Psoas muscle (tissue), 8 donors: ENCODE results near the gene TUFT1. TPM values are rescaled to one million over a fixed set of nuclear protein-coding genes. Genes with fewer than 3 reads are reported as not detected.

Experiments used
- ATAC-seq, 4 donors: fragments of 200-7000 bp; cut with Tn5 transposase; one replicate each; pipeline ENCODE4 v1.9.1; 2020; ENCODE audit warnings: moderate library complexity in 3 of 4, mild to moderate bottlenecking in 2 of 4
- DNase-seq, 2 donors: peaks; one replicate each; pipeline ENCODE4 v3.0.0-alpha.2; 2020
- H3K27ac ChIP-seq: fragments of 200-600 bp; one replicate; pipeline ENCODE4 v1.8.0; 2022
- H3K27me3 ChIP-seq, 3 donors: fragments of 200-600 bp in 1 of 3; one replicate each; pipeline versions ENCODE4 v1.6.1 to v1.8.0; 2013 to 2022; ENCODE audit warnings: low read length in 2 of 3, mild to moderate bottlenecking in 2 of 3, moderate library complexity in 1 of 3; ENCODE audit not compliant: insufficient read depth in 3 of 3
- H3K36me3 ChIP-seq, 2 donors: fragments of 200-600 bp in 1 of 2; one replicate each; pipeline versions ENCODE4 v1.6.1 to v1.8.0; 2013 to 2022; ENCODE audit warnings: low read depth in 1 of 2, mild to moderate bottlenecking in 1 of 2, moderate library complexity in 1 of 2; ENCODE audit not compliant: insufficient read depth in 1 of 2
- H3K4me1 ChIP-seq: fragments of 200-600 bp; one replicate; pipeline ENCODE4 v1.8.0; 2022
- H3K4me3 ChIP-seq: fragments of 200-600 bp; one replicate; pipeline ENCODE4 v1.8.0; 2022; ENCODE audit warnings: mild to moderate bottlenecking
- H3K9me3 ChIP-seq: fragments of 200-600 bp; one replicate; pipeline ENCODE4 v1.8.0; 2022
- CTCF ChIP-seq: fragments of 200-600 bp; IDR thresholded peaks from one replicate; pipeline ENCODE4 v1.8.0; 2022; ENCODE audit warnings: antibody characterized with exemption
- WGBS, 3 donors: extraction: QIAGEN DNeasy Blood & Tissue Kit; methylation state at CpG; one replicate each; pipeline versions ENCODE4 v1.1.6 to v1.1.7; 2013; 5-methylcytosine and 5-hydroxymethylcytosine counted together
- intact Hi-C, 2 donors: fragments of 100-400 bp; cut with DNase I; formaldehyde crosslinking; loops; one replicate each; pipeline versions ENCODE4 v1.11.0 to v1.14.2; 2022
- polyA plus RNA-seq, 3 donors: library from polyadenylated mRNA; stranded (reverse); fragments of 200-250 nt; gene quantifications; one replicate each; pipeline ENCODE4 v1.2.3, GENCODE V29; 2013
- total RNA-seq, 4 donors: library from RNA; stranded (reverse); fragmentation: NEBNext Ultra II Directional in 2 of 4; extraction: Animal tissue kit (Norgen Biotek cat#: 25700) in 2 of 4; gene quantifications; one replicate each; pipeline versions ENCODE4 v1.2.1 to v1.2.4, GENCODE V29; 2021 to 2023
- donor health status: healthy with polysubstance abuse.
- donor health status: DM: no; HTN: no; CAD: no; lungs with moderate emphysema.
- donor health status: Bipolar disorder and iron deficiency.
- donor health status: healthy.
- donor health status: DM: yes; HTN: yes; CAD: no.
- donor health status: DM: no; HTN: no; CAD: no.
- donor health status: DM: no; HTN: no; CAD: no.
- donor health status: DM: yes; HTN: yes; CAD: no.

TUFT1 gene
- total and polyA plus RNA-seq, 7 donors, result 0.86 to 5.3 (median 1.2) TPM

DNA sequence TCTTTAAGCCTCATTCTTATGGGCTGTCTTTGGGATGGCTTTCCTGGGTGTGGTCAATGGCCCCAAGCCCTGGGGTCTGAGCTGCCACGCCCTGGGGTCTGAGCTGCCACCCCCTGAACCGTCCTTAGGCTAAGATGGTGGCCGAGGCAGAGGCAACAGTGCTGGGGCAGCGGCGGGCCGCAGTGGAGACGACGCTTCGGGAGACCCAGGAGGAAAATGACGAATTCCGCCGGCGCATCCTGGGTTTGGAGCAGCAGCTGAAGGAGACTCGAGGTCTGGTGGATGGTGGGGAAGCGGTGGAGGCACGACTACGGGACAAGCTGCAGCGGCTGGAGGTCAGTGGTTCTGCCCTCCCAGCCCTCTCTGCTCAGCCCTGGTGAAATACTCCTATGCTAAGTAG, 10.3 kb upstream of the TUFT1 start:
- no peak overlapping the region for H3K27ac ChIP-seq
- ATAC-seq (no peak), DNase-seq (no peak)
- intact Hi-C loops, result no loop called here
- no peak for TF ChIP-seq CTCF
- no peak overlapping the region for H3K4me3 ChIP-seq
- no peaks in the 10 kb centered on the region for H3K36me3 ChIP-seq
- no peaks in the 10 kb centered on the region for H3K9me3 ChIP-seq
- no peaks in the 10 kb centered on the region for H3K27me3 ChIP-seq
- no peaks in the 10 kb centered on the region for H3K4me1 ChIP-seq
- WGBS, 3 donors, result 90 to 94% (median 93%) methylated on average over 18 of the region's 18 CpGs

- WGBS, 3 donors, result 67 to 77% (median 77%) methylated on average over 11 of the region's 11 CpGs
- no peak for TF ChIP-seq CTCF
- Histone ChIP-seq H3K4me1 (no peaks in the 10 kb centered on the region), H3K9me3 (no peaks in the 10 kb centered on the region), H3K36me3 (no peaks in the 10 kb centered on the region), H3K4me3 (no peak overlapping the region), H3K27ac (no peak overlapping the region), H3K27me3 (no peaks in the 10 kb centered on the region)
- no peak for ATAC-seq
- DNase-seq, result no peak
- intact Hi-C loops, result no loop called here
Measured at GRCh38 chr1:151530461-151530860, 9.6 kb upstream of the TUFT1 start.

GRCh38 chr1:151533870-151534269, 6.2 kb upstream of the TUFT1 start:
- Histone ChIP-seq H3K36me3 (no peaks in the 10 kb centered on the region), H3K27ac (no peak overlapping the region), H3K9me3 (no peaks in the 10 kb centered on the region), H3K27me3 (no peaks in the 10 kb centered on the region), H3K4me3 (no peak overlapping the region), H3K4me1 (no peaks in the 10 kb centered on the region)
- no peak for DNase-seq
- WGBS, 3 donors, result 86 to 90% (median 89%) methylated on average over 10 of the region's 10 CpGs
- intact Hi-C loops, result loop anchor here in 1 of 2 donors (1.0 kb wide), 1 partner anchor 12 kb away; no protein-coding TSS in a partner anchor
- ATAC-seq, result no peak
- no peak for TF ChIP-seq CTCF

GRCh38 chr1:151534662-151535278, 5.3 kb upstream of the TUFT1 start:
- no peaks in the 10 kb centered on the region for H3K9me3 ChIP-seq
- H3K27me3 ChIP-seq, result no peaks in the 10 kb centered on the region
- H3K4me3 ChIP-seq, result no peak overlapping the region
- no peak overlapping the region for H3K27ac ChIP-seq
- 47 to 60% (median 50%) methylated on average over 12 of the region's 12 CpGs for WGBS, 3 donors
- intact Hi-C loops, result loop anchor here (1.0 to 5.0 kb wide), 3 partner anchors 12 to 198 kb away; no protein-coding TSS in a partner anchor
- peak; percentile 67 to 76 (median 71) for ATAC-seq
- no peaks in the 10 kb centered on the region for H3K4me1 ChIP-seq
- peak; percentile 83 for TF ChIP-seq CTCF
- no peaks in the 10 kb centered on the region for H3K36me3 ChIP-seq
- peak; percentile 80 to 88 for DNase-seq
